Ovary (tissue), 9 donors: ENCODE results near the gene NCF4. TPM values are rescaled to one million over a fixed set of nuclear protein-coding genes. Genes with fewer than 3 reads are reported as not detected.

Experiments
- DNase-seq, 5 donors: peaks; one replicate each; pipeline ENCODE4 v3.0.0-alpha.2; 2019 to 2020
- H3K27ac ChIP-seq, 2 donors: fragments of 200-600 bp; one replicate each; pipeline versions ENCODE4 v1.5.1 to v1.8.0; 2019 to 2022
- H3K27me3 ChIP-seq: fragments of 200-600 bp; one replicate; pipeline ENCODE4 v1.8.0; 2022
- H3K36me3 ChIP-seq: fragments of 200-600 bp; sonication (generic); one replicate; pipeline ENCODE4 v1.5.1; 2019
- H3K4me1 ChIP-seq: one replicate; pipeline ENCODE4 v1.8.1; 2013; ENCODE audit warnings: mild to moderate bottlenecking, moderate library complexity; ENCODE audit not compliant: insufficient read depth
- H3K4me3 ChIP-seq: fragments of 200-600 bp; sonication (generic); one replicate; pipeline ENCODE4 v1.5.1; 2017
- H3K9me3 ChIP-seq, 2 donors: fragments of 200-600 bp in 1 of 2; sonication (generic) in 1 of 2; one replicate each; pipeline versions ENCODE4 v1.5.1 to v1.8.1; 2013 to 2019; ENCODE audit warnings: mild to moderate bottlenecking in 1 of 2, moderate library complexity in 1 of 2
- CTCF ChIP-seq, 3 donors: fragments of 450-650 bp in 2 of 3; fragments of 200-600 bp in 1 of 3; IDR thresholded peaks; one replicate each; pipeline versions ENCODE4 v1.5.1 to v1.8.0; 2016 to 2022; ENCODE audit warnings: antibody characterized with exemption in 3 of 3, mild to moderate bottlenecking in 1 of 3
- EP300 ChIP-seq: sonication (generic); formaldehyde crosslinking; IDR thresholded peaks from one replicate; pipeline ENCODE4 v1.6.1; 2017; ENCODE audit warnings: antibody characterized with exemption
- POLR2A ChIP-seq: fragments of 450-650 bp; IDR thresholded peaks from one replicate; pipeline ENCODE4 v1.6.1; 2017; ENCODE audit warnings: antibody characterized with exemption, mild to moderate bottlenecking, moderate library complexity
- WGBS, 3 donors: extraction: QIAGEN DNeasy Blood & Tissue Kit in 1 of 3; methylation state at CpG; one replicate each; pipeline versions ENCODE4 v1.1.5 to v1.1.7; 2013 to 2017; 5-methylcytosine and 5-hydroxymethylcytosine counted together
- intact Hi-C, 4 donors: fragments of 100-400 bp; cut with DNase I; formaldehyde crosslinking; loops; one replicate each; pipeline versions ENCODE4 v1.11.0 to v1.15.1; 2022 to 2023
- polyA plus RNA-seq, 2 donors: library from polyadenylated mRNA; stranded (reverse); fragments of 200-250 nt in 1 of 2; fragments of 350-450 nt in 1 of 2; fragmentation: Illumina TruSeq in 1 of 2; extraction: RNeasy Lipid Tissue Mini Kit (QIAGEN cat#74804) in 1 of 2; gene quantifications; one replicate each; pipeline ENCODE4 v1.2.3, GENCODE V29; 2013 to 2014
- total RNA-seq, 7 donors: library from RNA; depleted of rRNA in 2 of 7; stranded (reverse); fragments of >200 nt in 2 of 7; fragmentation: NEBNext Ultra II Directional in 3 of 7; extraction: Animal tissue kit (Norgen Biotek cat#: 25700) in 3 of 7; gene quantifications; one replicate each; pipeline versions ENCODE4 v1.1.0 to v1.2.4, GENCODE V29; 2016 to 2023
- donor health status: DM: no; HTN: no; CAD: no; lungs with moderate emphysema.
- donor health status: DM: no; HTN: no; CAD: no.
- donor health status: Bipolar disorder and iron deficiency.
- donor health status: DM: yes; HTN: yes; CAD: no.
- donor health status: DM: no; HTN: no; CAD: no.
- donor health status: DM: yes; HTN: yes; CAD: no.

NCF4 gene
- total and polyA plus RNA-seq, 9 donors, result 2.2 to 6.7 (median 4.8) TPM

GRCh38 chr22:36838119-36839030, 22.4 kb upstream of the NCF4 start:
- no peaks in the 10 kb centered on the region for H3K4me1 ChIP-seq
- DNase-seq, result no peak
- no peak overlapping the region for H3K4me3 ChIP-seq
- no peaks in the 10 kb centered on the region for H3K27me3 ChIP-seq
- H3K9me3 ChIP-seq, result no peaks in the 10 kb centered on the region
- H3K36me3 ChIP-seq, result no peaks in the 10 kb centered on the region
- 62 to 70% (median 69%) methylated on average over 10 of the region's 10 CpGs for WGBS, 3 donors
- no peak overlapping the region for H3K27ac ChIP-seq
- TF ChIP-seq EP300 (no peak), POLR2A (no peak)
- intact Hi-C loops, result no loop called here

- H3K27ac ChIP-seq, result no peak overlapping the region
- no peaks in the 10 kb centered on the region for H3K9me3 ChIP-seq
- TF ChIP-seq CTCF (IDR thresholded peaks at IDR 0.05), result no peak
- no peak for TF ChIP-seq POLR2A
- TF ChIP-seq EP300, result no peak
- no peaks in the 10 kb centered on the region for H3K27me3 ChIP-seq
- DNase-seq, result no peak
- intact Hi-C loops, result no loop called here
- H3K36me3 ChIP-seq, result no peaks in the 10 kb centered on the region
- 82 to 85% (median 85%) methylated on average over 10 of the region's 10 CpGs for WGBS, 3 donors
- no peaks in the 10 kb centered on the region for H3K4me1 ChIP-seq
- H3K4me3 ChIP-seq, result no peak overlapping the region
These were observed 21.3 kb upstream of the NCF4 start for GRCh38 chr22:36839356-36840073.

GRCh38 chr22:36840106-36840505, 20.7 kb upstream of the NCF4 start:
- Histone ChIP-seq H3K36me3 (no peaks in the 10 kb centered on the region), H3K27ac (no peak overlapping the region), H3K4me3 (no peak overlapping the region), H3K27me3 (no peaks in the 10 kb centered on the region), H3K9me3 (no peaks in the 10 kb centered on the region), H3K4me1 (no peaks in the 10 kb centered on the region)
- DNase-seq, result no peak
- 62 to 70% (median 68%) methylated on average over 8 of the region's 8 CpGs for WGBS, 3 donors
- intact Hi-C loops, result no loop called here
- TF ChIP-seq EP300 (no peak), POLR2A (no peak), CTCF (IDR thresholded peaks at IDR 0.05) (no peak)

GRCh38 chr22:36846271-36846670, 14.5 kb upstream of the NCF4 start:
- Histone ChIP-seq H3K36me3 (no peaks in the 10 kb centered on the region), H3K27me3 (no peaks in the 10 kb centered on the region), H3K4me3 (no peak overlapping the region), H3K9me3 (no peaks in the 10 kb centered on the region), H3K4me1 (no peaks in the 10 kb centered on the region), H3K27ac (no peak overlapping the region)
- no peak for DNase-seq
- 51 to 55% (median 52%) methylated on average over 5 of the region's 5 CpGs for WGBS, 3 donors
- TF ChIP-seq POLR2A, result no peak
- no peak for TF ChIP-seq CTCF (IDR thresholded peaks at IDR 0.05)
- no peak for TF ChIP-seq EP300
- intact Hi-C loops, result no loop called here
